ENCODE data around the gene NFE2L2. TPM values are rescaled to one million over a fixed set of nuclear protein-coding genes. Genes with fewer than 3 reads are reported as not detected.

Gene NFE2L2
- polyA plus RNA-seq, 1 of the 3 experiments (the other 2 are of a cell fraction) = 40.9 TPM

GRCh38 chr2:177192788-177193187 lies 71.7 kb downstream of the NFE2L2 start:
- no peak overlapping the region for H2AFZ ChIP-seq (ENCODE audit: low read depth)
- no peaks in the 10 kb centered on the region for H3K79me2 ChIP-seq (ENCODE audit: insufficient read depth)
- CTCF ChIA-PET = no interaction called here
- H3K9me2 ChIP-seq = no peaks in the 10 kb centered on the region
- no peaks in the 10 kb centered on the region for H3K36me3 ChIP-seq (replicated peaks in 1 of 2; ENCODE audit: control insufficient read depth in 1 of 2, insufficient read depth in 2 of 2, low read length in 1 of 2)
- H3F3A ChIP-seq (replicated peaks; ENCODE audit: insufficient read depth) = no peaks in the 10 kb centered on the region
- no peaks in the 10 kb centered on the region for H3K27me3 ChIP-seq (ENCODE audit: insufficient read depth)
- no peaks in the 10 kb centered on the region for H4K20me1 ChIP-seq (ENCODE audit: insufficient read depth)
- no peak for TF ChIP-seq TCF12 (IDR thresholded peaks at IDR 0.05)
- no peak for TF ChIP-seq FOXJ3 (CRISPR knock-in tag; IDR thresholded peaks at IDR 0.05)
- no peak for TF ChIP-seq RFX5 (IDR thresholded peaks at IDR 0.05; ENCODE audit: low read length)
- TF ChIP-seq JUND (IDR thresholded peaks at IDR 0.05) = no peak
- TF ChIP-seq, protein P1, sequence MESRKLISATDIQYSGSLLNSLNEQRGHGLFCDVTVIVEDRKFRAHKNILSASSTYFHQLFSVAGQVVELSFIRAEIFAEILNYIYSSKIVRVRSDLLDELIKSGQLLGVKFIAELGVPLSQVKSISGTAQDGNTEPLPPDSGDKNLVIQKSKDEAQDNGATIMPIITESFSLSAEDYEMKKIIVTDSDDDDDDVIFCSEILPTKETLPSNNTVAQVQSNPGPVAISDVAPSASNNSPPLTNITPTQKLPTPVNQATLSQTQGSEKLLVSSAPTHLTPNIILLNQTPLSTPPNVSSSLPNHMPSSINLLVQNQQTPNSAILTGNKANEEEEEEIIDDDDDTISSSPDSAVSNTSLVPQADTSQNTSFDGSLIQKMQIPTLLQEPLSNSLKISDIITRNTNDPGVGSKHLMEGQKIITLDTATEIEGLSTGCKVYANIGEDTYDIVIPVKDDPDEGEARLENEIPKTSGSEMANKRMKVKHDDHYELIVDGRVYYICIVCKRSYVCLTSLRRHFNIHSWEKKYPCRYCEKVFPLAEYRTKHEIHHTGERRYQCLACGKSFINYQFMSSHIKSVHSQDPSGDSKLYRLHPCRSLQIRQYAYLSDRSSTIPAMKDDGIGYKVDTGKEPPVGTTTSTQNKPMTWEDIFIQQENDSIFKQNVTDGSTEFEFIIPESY (IDR thresholded peaks at IDR 0.05; ENCODE audit: borderline replicate concordance, low read depth) = no peak
- TF ChIP-seq TAF1 (IDR thresholded peaks at IDR 0.05; ENCODE audit: borderline replicate concordance, low read depth, low read length) = no peak
- TF ChIP-seq CHD2 (IDR thresholded peaks at IDR 0.05; ENCODE audit: low read length, partially characterized antibody) = no peak
- TF ChIP-seq, protein P2, sequence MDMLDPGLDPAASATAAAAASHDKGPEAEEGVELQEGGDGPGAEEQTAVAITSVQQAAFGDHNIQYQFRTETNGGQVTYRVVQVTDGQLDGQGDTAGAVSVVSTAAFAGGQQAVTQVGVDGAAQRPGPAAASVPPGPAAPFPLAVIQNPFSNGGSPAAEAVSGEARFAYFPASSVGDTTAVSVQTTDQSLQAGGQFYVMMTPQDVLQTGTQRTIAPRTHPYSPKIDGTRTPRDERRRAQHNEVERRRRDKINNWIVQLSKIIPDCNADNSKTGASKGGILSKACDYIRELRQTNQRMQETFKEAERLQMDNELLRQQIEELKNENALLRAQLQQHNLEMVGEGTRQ (IDR thresholded peaks at IDR 0.05; ENCODE audit: borderline replicate concordance, low read depth, low read length) = no peak
- no peak for TF ChIP-seq SIN3A (IDR thresholded peaks at IDR 0.05; ENCODE audit: borderline replicate concordance, low read depth, low read length)
- TF ChIP-seq FOXM1 (IDR thresholded peaks at IDR 0.05; ENCODE audit: low read depth) = no peak
- no peak for TF ChIP-seq RCOR1 (IDR thresholded peaks at IDR 0.05; ENCODE audit: low read length)
- no peak for TF ChIP-seq GABPA (IDR thresholded peaks at IDR 0.05; ENCODE audit: low read depth)
- no peak for TF ChIP-seq ELF1 (IDR thresholded peaks at IDR 0.05)
- TF ChIP-seq RAD21 (IDR thresholded peaks at IDR 0.05; ENCODE audit: low read length) = no peak
- no peaks in the 10 kb centered on the region for H3K9me3 ChIP-seq
- H3K4me1 ChIP-seq (ENCODE audit: control insufficient read depth in 1 of 2, insufficient read depth in 2 of 2, low read depth in 1 of 2, low read length in 1 of 2) = no peaks in the 10 kb centered on the region
- no peak overlapping the region for H3K4me3 ChIP-seq (ENCODE audit: low read depth in 2 of 2, low read length in 1 of 2)
- H3K9ac ChIP-seq = no peak overlapping the region
- POLR2A ChIA-PET = no interaction called here
- no peak overlapping the region for H3K27ac ChIP-seq (ENCODE audit: low read depth in 2 of 2, low read length in 1 of 2)
- H3K4me2 ChIP-seq = no peak overlapping the region
- no peak for DNase-seq
- WGBS (ENCODE audit: low lambda C conversion rate) = 63% methylated on average over 1 of the region's 1 CpG

DNA sequence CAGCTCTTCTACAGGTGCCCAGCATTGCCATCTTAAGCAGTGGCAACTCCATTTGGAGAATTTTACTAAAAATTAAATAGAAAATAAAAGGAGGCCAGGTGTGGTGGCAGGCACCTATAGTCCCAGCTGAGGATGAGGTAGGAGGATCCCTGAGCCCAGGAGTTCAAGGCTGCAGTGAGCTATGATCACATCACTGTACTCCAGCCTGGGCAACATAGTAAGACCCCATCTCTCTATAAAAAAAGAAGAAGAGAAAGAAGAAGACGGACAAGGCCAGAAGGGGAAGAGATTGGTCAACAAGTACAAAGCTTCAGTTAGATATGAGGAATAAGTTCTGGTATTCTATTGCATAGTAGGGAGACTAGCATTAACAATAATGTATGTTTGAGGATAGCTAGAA lies 73.6 kb downstream of the NFE2L2 start:
- Histone ChIP-seq H3K9me3 (no peaks in the 10 kb centered on the region), H4K20me1 (ENCODE audit: insufficient read depth) (no peaks in the 10 kb centered on the region), H3F3A (replicated peaks; ENCODE audit: insufficient read depth) (no peaks in the 10 kb centered on the region), H3K9me2 (no peaks in the 10 kb centered on the region), H2AFZ (ENCODE audit: low read depth) (no peak overlapping the region), H3K36me3 (replicated peaks in 1 of 2; ENCODE audit: control insufficient read depth in 1 of 2, insufficient read depth in 2 of 2, low read length in 1 of 2) (no peaks in the 10 kb centered on the region), H3K27ac (ENCODE audit: low read depth in 2 of 2, low read length in 1 of 2) (no peak overlapping the region), H3K27me3 (ENCODE audit: insufficient read depth) (no peaks in the 10 kb centered on the region), H3K4me3 (ENCODE audit: low read depth in 2 of 2, low read length in 1 of 2) (no peak overlapping the region), H3K4me1 (ENCODE audit: control insufficient read depth in 1 of 2, insufficient read depth in 2 of 2, low read depth in 1 of 2, low read length in 1 of 2) (no peaks in the 10 kb centered on the region), H3K9ac (no peak overlapping the region), H3K4me2 (no peak overlapping the region), H3K79me2 (ENCODE audit: insufficient read depth) (no peaks in the 10 kb centered on the region)
- CTCF ChIA-PET = interaction anchor here (0.6 to 1.2 kb wide), 3 partner anchors 26 to 530 kb away, joined by 3 to 5 read pairs (median 4); no protein-coding TSS in a partner anchor
- WGBS (ENCODE audit: low lambda C conversion rate) = 95% methylated on average over 1 of the region's 1 CpG
- no peak for DNase-seq
- TF ChIP-seq MEF2A (IDR thresholded peaks at IDR 0.05; ENCODE audit: borderline replicate concordance, low read depth) (no peak), RAD21 (IDR thresholded peaks at IDR 0.05; ENCODE audit: low read length) (no peak), GATA2 (CRISPR knock-in tag; IDR thresholded peaks at IDR 0.05) (no peak), POLR2AphosphoS5 (IDR thresholded peaks at IDR 0.05; ENCODE audit: low read depth, low read length) (no peak), RCOR1 (IDR thresholded peaks at IDR 0.05; ENCODE audit: low read length) (no peak), NRF1 (IDR thresholded peaks at IDR 0.05; ENCODE audit: low read depth, low read length) (no peak), SIN3A (IDR thresholded peaks at IDR 0.05; ENCODE audit: borderline replicate concordance, low read depth, low read length) (no peak), FOXM1 (IDR thresholded peaks at IDR 0.05; ENCODE audit: low read depth) (no peak), TEAD4 (IDR thresholded peaks at IDR 0.05; ENCODE audit: borderline replicate concordance, insufficient read depth) (no peak), CHD2 (IDR thresholded peaks at IDR 0.05; ENCODE audit: low read length, partially characterized antibody) (no peak), NFIC (IDR thresholded peaks at IDR 0.05; ENCODE audit: borderline replicate concordance) (no peak)
- TF ChIP-seq, protein P3, sequence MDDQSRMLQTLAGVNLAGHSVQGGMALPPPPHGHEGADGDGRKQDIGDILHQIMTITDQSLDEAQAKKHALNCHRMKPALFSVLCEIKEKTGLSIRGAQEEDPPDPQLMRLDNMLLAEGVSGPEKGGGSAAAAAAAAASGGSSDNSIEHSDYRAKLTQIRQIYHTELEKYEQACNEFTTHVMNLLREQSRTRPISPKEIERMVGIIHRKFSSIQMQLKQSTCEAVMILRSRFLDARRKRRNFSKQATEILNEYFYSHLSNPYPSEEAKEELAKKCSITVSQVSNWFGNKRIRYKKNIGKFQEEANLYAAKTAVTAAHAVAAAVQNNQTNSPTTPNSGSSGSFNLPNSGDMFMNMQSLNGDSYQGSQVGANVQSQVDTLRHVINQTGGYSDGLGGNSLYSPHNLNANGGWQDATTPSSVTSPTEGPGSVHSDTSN (IDR thresholded peaks at IDR 0.05) = no peak
- TF ChIP-seq, protein P2 (IDR thresholded peaks at IDR 0.05; ENCODE audit: borderline replicate concordance, low read depth, low read length) = no peak
- POLR2A ChIA-PET = no interaction called here
